ENCODE data around the gene DFFB. TPM values are rescaled to one million over a fixed set of nuclear protein-coding genes. Genes with fewer than 3 reads are reported as not detected.

The DFFB gene
- total and polyA plus RNA-seq, 2 of the 13 experiments (the other 11 are each of a cell fraction or from before 2014, with no cell fraction given), result 4.6 to 9.3 TPM

- no peak for TF ChIP-seq REXO4 (CRISPR knock-in tag; IDR thresholded peaks at IDR 0.05; ENCODE audit: borderline replicate concordance)
- TF ChIP-seq THAP11 (CRISPR knock-in tag; IDR thresholded peaks at IDR 0.05), result no peak
- TF ChIP-seq ZNF296 (CRISPR knock-in tag; conservative IDR thresholded peaks at IDR 0.05), result no peak
- TF ChIP-seq NFIB (CRISPR knock-in tag; IDR thresholded peaks at IDR 0.05; ENCODE audit: borderline replicate concordance), result no peak
- TF ChIP-seq ZNF781 (CRISPR knock-in tag; IDR thresholded peaks at IDR 0.05; ENCODE audit: borderline replicate concordance, not compliant biosample characterization), result no peak
- TF ChIP-seq KDM1A (CRISPR knock-in tag; IDR thresholded peaks at IDR 0.05), result no peak
- no peak for TF ChIP-seq ZBED4 (CRISPR knock-in tag; IDR thresholded peaks at IDR 0.05; ENCODE audit: borderline replicate concordance)
- no peak for TF ChIP-seq NR2F6 (IDR thresholded peaks at IDR 0.05)
- no peak for TF ChIP-seq NR2F6 (CRISPR knock-in tag; IDR thresholded peaks at IDR 0.05)
- no peak for TF ChIP-seq TSC22D2 (CRISPR knock-in tag; IDR thresholded peaks at IDR 0.05; ENCODE audit: borderline replicate concordance)
- TF ChIP-seq MLXIP (CRISPR knock-in tag; IDR thresholded peaks at IDR 0.05; ENCODE audit: borderline replicate concordance), result no peak
- TF ChIP-seq HOXD1 (CRISPR knock-in tag; IDR thresholded peaks at IDR 0.05), result peak; percentile 74; the same call in 1 of the 2 replicates
- TF ChIP-seq ZEB1 (IDR thresholded peaks at IDR 0.05; ENCODE audit: insufficient replicate concordance, low read depth), result no peak
- TF ChIP-seq ETV6 (CRISPR knock-in tag; conservative IDR thresholded peaks at IDR 0.05), result no peak
- TF ChIP-seq PTBP1 (IDR thresholded peaks at IDR 0.05; ENCODE audit: low read depth, low read length, poor library complexity, severe bottlenecking), result no peak
- no peak for TF ChIP-seq KDM6A (CRISPR knock-in tag; IDR thresholded peaks at IDR 0.05; ENCODE audit: low read depth)
- TF ChIP-seq ESRRA (CRISPR knock-in tag; IDR thresholded peaks at IDR 0.05; ENCODE audit: low read depth), result no peak
- peak; percentile 49 for TF ChIP-seq POGZ (CRISPR knock-in tag; IDR thresholded peaks at IDR 0.05)
- TF ChIP-seq, protein P1, sequence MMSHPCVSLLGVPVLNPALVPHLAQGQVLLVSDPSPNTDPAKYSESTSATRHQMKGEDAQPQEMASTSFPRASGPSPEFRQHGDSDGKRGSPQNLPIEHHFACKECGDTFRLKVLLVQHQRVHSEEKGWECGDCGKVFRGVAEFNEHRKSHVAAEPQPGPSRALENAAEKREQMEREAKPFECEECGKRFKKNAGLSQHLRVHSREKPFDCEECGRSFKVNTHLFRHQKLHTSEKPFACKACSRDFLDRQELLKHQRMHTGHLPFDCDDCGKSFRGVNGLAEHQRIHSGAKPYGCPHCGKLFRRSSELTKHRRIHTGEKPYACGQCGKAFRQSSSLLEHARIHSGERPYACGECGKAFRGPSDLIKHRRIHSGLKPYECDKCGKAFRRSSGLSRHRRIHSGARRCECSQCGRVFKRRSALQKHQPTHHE (CRISPR knock-in tag; IDR thresholded peaks at IDR 0.05; ENCODE audit: borderline replicate concordance), result peak; percentile 21; the same call in 1 of the 2 replicates
- no peak for TF ChIP-seq CHCHD3 (CRISPR knock-in tag; IDR thresholded peaks at IDR 0.05)
- TF ChIP-seq ZNF501 (CRISPR knock-in tag; IDR thresholded peaks at IDR 0.05), result peak; percentile 77; the same call in 1 of the 2 replicates
- no peak for TF ChIP-seq ZNF570 (CRISPR knock-in tag; IDR thresholded peaks at IDR 0.05; ENCODE audit: borderline replicate concordance)
- TF ChIP-seq NFE2 (CRISPR knock-in tag; IDR thresholded peaks at IDR 0.05), result no peak
- no peak for TF ChIP-seq TMF1 (CRISPR knock-in tag; IDR thresholded peaks at IDR 0.05; ENCODE audit: low read depth)
- TF ChIP-seq SSRP1 (CRISPR knock-in tag; IDR thresholded peaks at IDR 0.05), result peak; percentile 81
Observed at GRCh38 chr1:3900969-3901529, 43.8 kb downstream of the DFFB start (continued).

Measured in HepG2 (cell line).